Bronchial epithelial cell (primary cell): ENCODE results near the gene FGD1. TPM values are rescaled to one million over a fixed set of nuclear protein-coding genes. Genes with fewer than 3 reads are reported as not detected.
"Not testable (repeated sequence)": the region's sequence is repeated elsewhere in the genome, so short reads cannot be mapped to it uniquely, and the experiment has no call there.

Experiments
- DNase-seq: peaks from one replicate; pipeline ENCODE4 v3.0.0-alpha.2; 2010; ENCODE audit warnings: low read depth
- FAIRE-seq: peaks from 2 replicates; lab custom pipeline; 2011; peaks lifted over from hg19 to GRCh38; lab: Jason Lieb, UNC
- H3K27me3 ChIP-seq: 2 replicates; pipeline ENCODE4 v1.5.1; 2011; ENCODE audit warnings: low read length; ENCODE audit not compliant: control insufficient read depth, insufficient read depth
- H3K36me3 ChIP-seq: 2 replicates; pipeline ENCODE4 v1.5.1; 2011; ENCODE audit warnings: low read length; ENCODE audit not compliant: control insufficient read depth, insufficient read depth
- H3K4me3 ChIP-seq: 2 replicates; pipeline ENCODE4 v1.5.1; 2011; ENCODE audit warnings: mild to moderate bottlenecking, low read depth, low read length, control low read depth
- total RNA-seq: library from RNA; depleted of rRNA; stranded (reverse); fragments of >200 nt; gene quantifications from 2 replicates; pipeline ENCODE4 v1.2.1, GENCODE V29; 2014
- TF ChIP-seq, protein P1 (sequence below): IDR thresholded peaks from 2 replicates; pipeline ENCODE4 v1.5.1; 2011; ENCODE audit warnings: mild to moderate bottlenecking, moderate library complexity, low read length, control low read depth, inconsistent platforms; ENCODE audit not compliant: insufficient read depth, severe bottlenecking

Gene FGD1
- total RNA-seq, 1 donor from 2014 or later: 1.1 TPM

DNA sequence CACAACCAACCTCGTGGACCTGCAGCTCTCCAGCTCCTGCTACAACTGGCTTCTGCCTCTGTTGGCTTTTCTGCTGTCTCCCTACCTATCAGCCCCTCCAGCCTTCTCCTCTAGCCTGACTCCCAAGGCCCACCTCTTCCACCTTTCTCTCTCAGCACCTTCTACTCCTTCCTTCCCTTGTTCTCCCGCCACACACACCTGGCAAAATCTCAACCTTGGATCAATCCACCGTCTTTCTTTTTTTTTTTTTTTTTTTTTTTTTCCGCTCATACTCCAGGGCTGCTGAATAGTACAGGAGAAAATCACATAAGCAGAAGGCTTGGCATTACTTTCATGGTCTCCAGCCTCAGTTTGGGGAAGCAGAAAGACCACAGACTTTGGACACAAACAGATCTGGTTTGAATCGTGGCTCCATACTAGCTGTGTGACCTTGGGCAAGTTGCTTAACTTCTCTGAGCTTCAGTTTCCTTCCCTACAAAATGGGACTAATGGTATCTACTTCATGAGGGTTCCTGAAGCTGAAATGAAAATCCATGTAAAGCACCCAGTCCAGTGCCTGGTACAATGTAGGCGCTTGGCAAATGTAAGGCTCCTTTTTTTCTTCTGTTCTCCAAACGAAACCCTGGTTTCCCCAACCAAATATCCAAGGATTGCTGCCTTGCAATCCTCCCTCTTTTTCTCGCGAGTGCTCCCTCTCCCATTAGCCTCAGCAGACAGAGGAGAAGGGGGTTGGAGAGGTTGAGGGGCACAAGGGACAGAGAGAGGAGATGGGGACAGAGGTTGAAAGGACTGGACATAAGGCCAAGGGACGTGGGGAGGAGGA, 1.7 kb downstream of the FGD1 start:
- TF ChIP-seq, protein P1, sequence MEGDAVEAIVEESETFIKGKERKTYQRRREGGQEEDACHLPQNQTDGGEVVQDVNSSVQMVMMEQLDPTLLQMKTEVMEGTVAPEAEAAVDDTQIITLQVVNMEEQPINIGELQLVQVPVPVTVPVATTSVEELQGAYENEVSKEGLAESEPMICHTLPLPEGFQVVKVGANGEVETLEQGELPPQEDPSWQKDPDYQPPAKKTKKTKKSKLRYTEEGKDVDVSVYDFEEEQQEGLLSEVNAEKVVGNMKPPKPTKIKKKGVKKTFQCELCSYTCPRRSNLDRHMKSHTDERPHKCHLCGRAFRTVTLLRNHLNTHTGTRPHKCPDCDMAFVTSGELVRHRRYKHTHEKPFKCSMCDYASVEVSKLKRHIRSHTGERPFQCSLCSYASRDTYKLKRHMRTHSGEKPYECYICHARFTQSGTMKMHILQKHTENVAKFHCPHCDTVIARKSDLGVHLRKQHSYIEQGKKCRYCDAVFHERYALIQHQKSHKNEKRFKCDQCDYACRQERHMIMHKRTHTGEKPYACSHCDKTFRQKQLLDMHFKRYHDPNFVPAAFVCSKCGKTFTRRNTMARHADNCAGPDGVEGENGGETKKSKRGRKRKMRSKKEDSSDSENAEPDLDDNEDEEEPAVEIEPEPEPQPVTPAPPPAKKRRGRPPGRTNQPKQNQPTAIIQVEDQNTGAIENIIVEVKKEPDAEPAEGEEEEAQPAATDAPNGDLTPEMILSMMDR: no peak
- no peak for DNase-seq
- Histone ChIP-seq H3K36me3 (no peaks in the 10 kb centered on the region), H3K27me3 (no peaks in the 10 kb centered on the region), H3K4me3 (peak overlapping the region; percentile 53)
- FAIRE-seq: no peak

DNA sequence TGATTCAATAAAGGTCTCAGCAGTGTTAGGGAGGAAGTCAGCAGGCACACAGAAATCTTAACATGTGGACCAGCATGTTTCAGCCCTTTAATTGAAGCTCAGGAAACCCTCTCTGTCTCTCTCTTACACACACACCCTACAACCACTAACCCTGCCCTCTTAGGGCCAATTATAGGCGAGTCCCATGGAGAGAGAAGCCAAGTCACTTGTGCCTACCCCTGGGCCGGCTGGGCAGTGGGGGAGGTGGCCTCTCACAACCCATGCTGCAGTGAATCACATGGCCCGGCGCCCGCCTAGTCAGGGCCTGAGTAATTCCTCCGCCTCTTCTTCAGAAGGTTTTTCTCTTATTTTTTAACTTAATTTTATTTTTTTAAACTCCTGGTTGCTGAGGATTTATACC, 3.7 kb downstream of the FGD1 start:
- TF ChIP-seq, protein P1: no peak
- DNase-seq (peak; percentile 44), FAIRE-seq (no peak)
- Histone ChIP-seq H3K4me3 (no peak overlapping the region), H3K36me3 (no peaks in the 10 kb centered on the region), H3K27me3 (no peaks in the 10 kb centered on the region)

DNA sequence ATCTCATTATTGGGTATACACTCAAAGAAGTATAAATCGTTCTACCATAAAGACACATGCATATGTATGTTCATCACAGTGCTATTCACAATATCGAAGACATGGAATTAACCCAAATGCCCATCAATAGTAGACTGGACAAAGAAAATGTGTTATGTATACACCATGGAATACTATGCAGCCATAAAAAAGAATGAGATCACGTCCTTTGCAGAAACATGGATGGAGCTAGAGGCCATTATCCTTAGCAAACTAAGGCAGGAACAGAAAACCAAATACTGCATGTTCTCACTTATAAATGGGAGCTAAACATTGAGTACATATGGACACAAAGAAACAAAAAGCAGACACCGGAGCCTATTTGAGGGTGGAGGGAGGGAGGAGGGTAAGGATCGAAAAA, 6.2 kb downstream of the FGD1 start:
- not testable (repeated sequence) for FAIRE-seq, H3K36me3 ChIP-seq, H3K4me3 ChIP-seq, DNase-seq, H3K27me3 ChIP-seq

DNA sequence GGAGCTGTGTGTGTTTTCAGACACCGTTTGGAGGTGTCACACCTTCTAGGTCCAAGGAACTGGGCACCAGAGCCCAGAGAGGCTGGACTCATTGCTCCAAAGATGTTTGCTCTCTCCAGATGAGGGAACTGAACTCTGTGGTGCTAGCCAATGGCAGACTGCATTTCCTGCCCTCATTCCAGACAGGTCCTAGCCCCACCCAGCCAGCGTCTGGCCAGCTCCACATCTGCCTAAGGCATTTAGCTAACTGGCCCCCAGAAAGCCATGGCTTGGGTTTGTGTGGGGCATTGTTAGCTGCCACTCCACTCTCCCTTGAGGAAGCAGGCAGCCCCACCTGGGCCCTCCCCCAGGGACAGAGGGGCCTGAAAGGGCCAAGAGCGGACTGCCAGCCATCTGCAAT, 11.4 kb downstream of the FGD1 start:
- TF ChIP-seq, protein P1: no peak
- no peaks in the 10 kb centered on the region for H3K27me3 ChIP-seq
- FAIRE-seq: no peak
- H3K36me3 ChIP-seq: no peaks in the 10 kb centered on the region
- no peak for DNase-seq
- H3K4me3 ChIP-seq: no peak overlapping the region

DNA sequence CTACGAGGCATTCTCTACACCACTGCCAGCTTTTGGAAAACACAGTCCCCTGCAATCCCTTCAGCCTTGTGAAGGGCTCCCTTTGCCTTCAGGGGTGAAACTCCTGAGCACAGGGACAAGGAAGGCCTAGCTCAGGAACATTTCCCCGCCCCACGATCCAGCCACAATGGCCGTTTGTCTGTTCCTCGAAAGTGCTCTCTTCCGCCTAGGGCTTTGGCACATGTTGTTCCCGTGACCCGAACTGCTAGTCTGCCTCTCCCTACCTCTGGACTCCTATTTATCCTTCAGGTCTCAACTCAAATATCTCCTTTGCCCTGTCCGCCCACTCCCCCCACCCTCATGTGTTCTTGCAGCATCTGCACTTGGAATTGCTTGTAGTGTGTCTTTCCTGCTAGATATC, 12.1 kb downstream of the FGD1 start:
- no peaks in the 10 kb centered on the region for H3K27me3 ChIP-seq
- H3K4me3 ChIP-seq: no peak overlapping the region
- TF ChIP-seq, protein P1: no peak
- FAIRE-seq (no peak), DNase-seq (no peak)
- no peaks in the 10 kb centered on the region for H3K36me3 ChIP-seq

DNA sequence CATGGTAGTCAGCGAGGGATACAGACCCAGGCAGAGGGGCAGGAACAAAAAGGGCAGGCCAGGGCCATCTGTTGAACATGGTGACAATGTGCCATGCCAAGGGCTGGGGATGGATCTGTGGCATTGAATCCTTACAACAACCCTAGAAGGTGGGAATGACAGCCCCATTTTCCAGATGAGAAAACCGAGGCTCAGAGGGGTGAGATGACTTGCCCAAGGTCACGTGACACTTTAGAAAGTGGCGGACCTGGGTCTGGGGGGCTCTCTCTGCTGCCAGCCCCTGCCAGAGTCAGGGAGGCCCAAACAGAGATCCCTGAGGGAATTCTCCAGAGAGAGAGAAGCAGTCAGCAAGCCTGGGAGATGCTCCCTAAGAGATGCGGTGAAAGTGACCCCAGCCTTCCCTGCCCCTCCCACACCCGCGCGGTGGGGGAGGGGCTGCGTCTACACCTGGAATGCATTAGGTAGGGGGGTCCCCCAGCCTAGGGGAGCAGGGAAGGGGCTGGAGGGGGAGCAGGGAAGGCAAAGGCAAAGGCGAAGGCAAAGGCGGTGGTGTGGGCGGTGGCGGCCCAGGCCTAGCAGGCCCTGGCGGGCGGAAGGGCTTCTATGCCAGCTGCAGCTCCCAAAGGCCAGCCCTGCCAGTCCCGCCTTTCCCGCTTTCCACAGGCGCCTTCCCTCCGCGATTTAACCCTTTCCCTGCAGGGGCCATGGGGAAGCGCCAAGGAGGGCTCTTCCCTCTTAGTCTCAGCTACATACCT, 13.0 kb downstream of the FGD1 start:
- no peak overlapping the region for H3K4me3 ChIP-seq
- H3K36me3 ChIP-seq: no peaks in the 10 kb centered on the region
- DNase-seq (no peak), FAIRE-seq (no peak)
- H3K27me3 ChIP-seq: no peaks in the 10 kb centered on the region
- TF ChIP-seq, protein P1: no peak
